ENCODE results near the gene TUBD1.
A peak's percentile ranks its signal among the peaks of the same experiment; 100 is the strongest.

The TUBD1 gene

DNA sequence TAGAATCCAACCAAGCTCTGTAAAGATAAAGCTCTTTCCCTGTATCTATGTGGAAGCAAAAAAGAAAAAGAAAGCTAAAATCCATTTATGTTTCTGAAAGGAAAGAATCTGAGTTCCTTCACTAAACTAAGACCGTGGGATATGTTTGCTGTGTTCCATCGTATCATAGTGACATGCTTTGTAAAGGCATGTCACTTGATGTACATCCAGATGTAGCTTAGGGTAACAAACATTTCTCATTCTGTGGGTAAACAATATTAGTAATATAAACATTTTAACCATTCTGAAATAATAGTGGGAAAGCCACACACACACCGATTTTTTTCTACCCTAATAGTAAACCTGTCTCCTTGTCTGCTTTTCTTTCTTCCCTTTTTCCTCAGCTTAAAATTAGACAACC is 78.1 kb downstream of the TUBD1 start:
- peak; percentile 11 for FAIRE-seq

DNA sequence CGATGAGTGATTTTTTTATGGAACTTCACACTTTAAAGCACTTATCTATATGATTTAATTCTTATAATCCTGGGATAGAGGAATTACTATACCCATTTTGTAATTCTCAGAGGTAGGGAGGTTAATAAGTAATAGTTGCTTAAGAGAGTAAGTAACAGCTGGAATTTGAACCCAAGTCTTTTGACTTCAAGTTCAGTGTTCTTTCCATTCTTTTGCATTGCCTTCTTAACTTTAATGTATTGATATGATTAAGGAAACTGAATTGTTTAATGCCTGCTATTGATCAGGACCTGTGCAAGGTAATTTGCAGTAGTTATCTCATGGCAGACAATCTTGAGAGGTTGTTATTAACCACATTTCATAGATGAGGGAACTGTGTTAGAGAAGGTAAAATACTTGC is 78.5 kb downstream of the TUBD1 start:
- FAIRE-seq: no peak

DNA sequence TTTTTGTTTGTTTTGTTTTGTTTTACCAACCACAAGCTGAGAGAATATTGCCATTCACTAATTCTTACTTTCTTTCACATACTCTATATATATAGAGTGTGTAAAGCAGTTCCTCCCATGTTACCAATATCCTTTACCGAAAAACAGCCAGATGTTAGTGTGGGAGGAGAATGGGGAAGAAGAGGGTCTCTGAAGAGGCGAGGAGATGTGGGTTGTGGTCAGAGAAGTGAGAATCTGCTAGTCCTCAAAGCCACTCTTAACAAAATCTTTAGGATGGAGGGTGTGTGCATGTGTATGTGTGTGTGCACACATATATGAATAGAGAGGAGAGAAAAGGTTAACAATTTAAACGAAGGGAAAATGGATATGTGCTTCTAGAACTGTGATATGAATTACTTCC is 80.6 kb downstream of the TUBD1 start:
- FAIRE-seq: no peak

DNA sequence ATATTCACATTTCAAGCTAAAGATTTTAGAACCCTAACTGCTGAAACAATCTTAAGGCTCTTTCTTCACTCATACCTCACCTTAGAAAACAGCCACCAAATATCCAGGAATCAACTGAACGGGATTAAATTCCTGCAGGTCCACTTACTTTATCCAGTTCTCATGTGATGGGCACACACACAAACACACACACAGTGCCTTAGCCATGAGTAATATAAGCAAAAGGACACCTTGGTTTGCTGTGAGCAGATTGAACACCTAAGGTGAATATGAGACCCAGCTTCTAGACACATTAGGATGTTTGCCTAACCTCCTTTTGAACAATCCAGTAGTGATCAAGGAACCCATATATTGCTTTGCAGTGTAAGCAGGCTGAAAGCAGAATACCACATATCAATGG is 81.5 kb downstream of the TUBD1 start:
- no peak for FAIRE-seq

DNA sequence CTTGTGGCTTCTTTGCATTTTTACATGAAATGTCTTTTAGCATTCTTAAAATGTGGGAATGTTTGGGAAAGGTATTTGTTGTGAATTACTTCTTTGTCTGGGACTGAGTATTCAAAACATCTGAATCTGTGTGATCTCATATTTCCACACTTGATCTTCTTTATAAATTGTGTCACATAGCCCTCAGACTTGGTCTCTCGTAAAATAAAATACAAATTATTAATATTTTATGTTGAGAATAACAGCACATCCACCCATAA is 81.9 kb downstream of the TUBD1 start:
- no peak for FAIRE-seq
